Sigmoid colon (tissue), 7 donors: ENCODE data around the gene CFAP410. TPM values are rescaled to one million over a fixed set of nuclear protein-coding genes. Genes with fewer than 3 reads are reported as not detected.

Experiments
- DNase-seq: peaks from one replicate; pipeline ENCODE4 v3.0.0-alpha.2; 2019
- H3K27ac ChIP-seq, 4 donors: fragments of 200-600 bp; sonication (generic); one replicate each; pipeline ENCODE4 v1.5.1; 2016 to 2019; ENCODE audit warnings: mild to moderate bottlenecking in 1 of 4
- H3K27me3 ChIP-seq, 3 donors: fragments of 200-600 bp; sonication (generic); one replicate each; pipeline ENCODE4 v1.5.1; 2019; ENCODE audit warnings: mild to moderate bottlenecking in 1 of 3
- H3K36me3 ChIP-seq, 4 donors: fragments of 200-600 bp; sonication (generic); one replicate each; pipeline ENCODE4 v1.5.1; 2016 to 2019
- H3K4me1 ChIP-seq, 4 donors: fragments of 200-600 bp; sonication (generic); one replicate each; pipeline ENCODE4 v1.5.1; 2017 to 2019
- H3K4me3 ChIP-seq, 4 donors: fragments of 200-600 bp; sonication (generic); one replicate each; pipeline ENCODE4 v1.5.1; 2017 to 2019; ENCODE audit warnings: mild to moderate bottlenecking in 2 of 4, moderate library complexity in 1 of 4
- H3K9me3 ChIP-seq, 4 donors: fragments of 200-600 bp in 3 of 4; sonication (generic) in 3 of 4; one replicate each; pipeline versions ENCODE4 v1.5.1 to v1.6.1; 2013 to 2019
- CTCF ChIP-seq, 4 experiments: fragments of 450-650 bp in 3 of 4; fragments of 200-600 bp in 1 of 4; IDR thresholded peaks; one replicate each; pipeline ENCODE4 v1.5.1; 2016 to 2019; ENCODE audit warnings: antibody characterized with exemption in 4 of 4, mild to moderate bottlenecking in 3 of 4, moderate library complexity in 2 of 4
- EP300 ChIP-seq, 4 donors: sonication (generic); formaldehyde crosslinking; IDR thresholded peaks; one replicate each; pipeline ENCODE4 v1.6.1; 2017; ENCODE audit warnings: antibody characterized with exemption in 4 of 4
- POLR2A ChIP-seq, 2 donors: fragments of 450-650 bp; IDR thresholded peaks; one replicate each; pipeline ENCODE4 v1.6.1; 2016; ENCODE audit warnings: antibody characterized with exemption in 2 of 2, mild to moderate bottlenecking in 2 of 2, moderate library complexity in 2 of 2
- POLR2AphosphoS5 ChIP-seq, 4 donors: sonication (generic); formaldehyde crosslinking; IDR thresholded peaks; one replicate each; pipeline ENCODE4 v1.6.1; 2017; ENCODE audit warnings: antibody characterized with exemption in 4 of 4
- WGBS, 2 donors: extraction: QIAGEN DNeasy Blood & Tissue Kit; methylation state at CpG; one replicate each; pipeline ENCODE4 v1.1.7; 2013; 5-methylcytosine and 5-hydroxymethylcytosine counted together
- intact Hi-C: fragments of 100-400 bp; cut with DNase I; formaldehyde crosslinking; loops from one replicate; pipeline ENCODE4 v1.15.1; 2023
- polyA plus RNA-seq, 3 donors: library from polyadenylated mRNA; stranded (reverse); fragments of 200-250 nt; gene quantifications; one replicate each; pipeline ENCODE4 v1.2.3, GENCODE V29; 2013
- total RNA-seq, 4 donors: library from RNA; depleted of rRNA; stranded (reverse); fragments of >200 nt; gene quantifications; one replicate each; pipeline ENCODE4 v1.1.0, GENCODE V29; 2016
- donor health status: healthy with polysubstance abuse.
- donor health status: Bipolar disorder and iron deficiency.
- donor health status: healthy.

CFAP410 gene
- total and polyA plus RNA-seq, 7 donors, result 12.7 to 31.7 (median 28.2) TPM

DNA sequence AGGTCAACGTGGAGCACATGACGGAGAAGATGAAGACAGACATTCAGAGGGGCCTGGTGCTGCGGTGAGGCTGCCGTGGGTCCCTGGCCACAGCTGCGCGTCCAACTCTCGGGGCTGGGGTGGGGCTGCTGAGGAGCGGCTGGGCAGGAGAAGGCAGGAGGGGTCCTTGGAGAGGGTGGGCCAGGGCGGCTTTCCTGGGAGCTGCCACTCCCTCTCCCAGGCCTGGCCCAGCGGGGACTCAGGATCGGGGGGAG lies 14.4 kb downstream of the CFAP410 start:
- Histone ChIP-seq H3K27me3 (no peaks in the 10 kb centered on the region), H3K4me1 (no peaks in the 10 kb centered on the region), H3K36me3 (peaks cover 6 to 74% (median 18%) of the 10 kb centered on the region in 4 donors), H3K9me3 (no peaks in the 10 kb centered on the region), H3K4me3 (no peak overlapping the region), H3K27ac (no peak overlapping the region)
- WGBS, 2 donors, result 95 to 96% methylated on average over 11 of the region's 11 CpGs
- DNase-seq, result no peak
- TF ChIP-seq POLR2A (IDR thresholded peaks at IDR 0.05) (no peak), CTCF (IDR thresholded peaks at IDR 0.05) (no peak)
- intact Hi-C loops, result no loop called here

DNA sequence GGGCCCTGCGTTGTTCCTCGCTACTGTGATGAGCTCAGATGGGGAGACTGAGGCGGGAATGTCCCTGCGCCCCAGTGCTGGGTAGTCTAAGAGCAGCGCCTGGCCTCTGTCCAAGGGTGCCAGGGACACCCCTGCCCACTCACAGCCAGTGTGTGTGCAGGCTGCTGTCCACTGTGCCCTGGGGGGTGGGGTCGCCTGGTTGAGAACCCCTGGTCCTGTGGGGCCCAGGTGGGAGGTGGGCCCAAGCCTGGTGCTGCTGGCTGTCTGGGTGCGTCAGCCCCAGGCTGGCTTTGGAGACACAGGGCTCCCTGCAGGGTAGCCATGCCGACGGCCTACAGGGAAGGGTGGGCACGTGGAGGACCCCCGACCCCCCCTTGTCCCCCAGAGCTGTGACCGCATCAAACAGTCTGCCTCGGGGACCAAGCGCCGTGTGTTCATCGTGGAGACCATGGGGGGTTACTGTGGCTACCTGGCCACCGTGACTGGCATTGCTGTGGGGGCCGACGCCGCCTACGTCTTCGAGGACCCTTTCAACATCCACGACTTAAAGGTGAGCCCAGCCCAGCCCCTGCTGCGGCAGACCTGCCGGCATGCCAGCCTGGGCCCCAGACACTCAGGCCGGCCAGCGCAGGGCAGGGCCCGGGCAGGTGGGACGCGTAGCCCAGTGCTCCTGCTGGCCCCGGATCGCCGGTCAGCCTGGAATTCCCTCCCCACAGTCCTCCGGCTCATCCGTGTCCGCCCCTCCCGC lies 14.9 kb downstream of the CFAP410 start:
- WGBS, 2 donors, result 94 to 96% methylated on average over 37 of the region's 37 CpGs
- TF ChIP-seq POLR2AphosphoS5 (IDR thresholded peaks at IDR 0.05) (no peak), POLR2A (IDR thresholded peaks at IDR 0.05) (no peak), EP300 (IDR thresholded peaks at IDR 0.05) (no peak), CTCF (IDR thresholded peaks at IDR 0.05) (no peak)
- no peak overlapping the region for H3K4me3 ChIP-seq
- peaks cover 6 to 77% (median 20%) of the 10 kb centered on the region in 4 donors for H3K36me3 ChIP-seq
- no peak overlapping the region for H3K27ac ChIP-seq
- intact Hi-C loops, result no loop called here
- no peaks in the 10 kb centered on the region for H3K27me3 ChIP-seq
- H3K4me1 ChIP-seq, result no peaks in the 10 kb centered on the region
- no peak for DNase-seq
- H3K9me3 ChIP-seq, result no peaks in the 10 kb centered on the region

DNA sequence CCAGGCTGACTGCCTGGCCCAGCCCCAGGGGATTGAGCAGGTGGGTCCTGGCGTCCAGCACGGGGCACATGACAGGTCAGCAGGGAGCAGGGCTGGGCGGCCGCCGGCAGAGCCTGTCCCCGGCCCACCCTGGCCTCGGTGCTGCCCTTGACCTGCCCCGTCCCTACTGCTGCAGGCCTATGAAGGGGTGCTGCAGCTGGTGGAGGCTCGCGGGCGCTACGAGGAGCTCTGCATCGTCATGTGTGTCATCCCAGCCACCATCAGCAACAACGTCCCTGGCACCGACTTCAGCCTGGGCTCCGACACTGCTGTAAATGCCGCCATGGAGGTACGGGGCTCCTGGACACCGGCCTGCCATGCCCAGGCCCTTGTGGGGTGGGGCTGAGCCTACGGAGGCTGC lies 15.6 kb downstream of the CFAP410 start:
- no peak for DNase-seq
- Histone ChIP-seq H3K9me3 (no peaks in the 10 kb centered on the region), H3K4me3 (no peak overlapping the region), H3K4me1 (no peaks in the 10 kb centered on the region), H3K27me3 (no peaks in the 10 kb centered on the region), H3K27ac (no peak overlapping the region), H3K36me3 (peaks cover 6 to 84% (median 22%) of the 10 kb centered on the region in 4 donors)
- 86 to 88% methylated on average over 20 of the region's 20 CpGs for WGBS, 2 donors
- no peak for TF ChIP-seq POLR2AphosphoS5 (IDR thresholded peaks at IDR 0.05)
- TF ChIP-seq CTCF (IDR thresholded peaks at IDR 0.05), result no peak
- TF ChIP-seq EP300 (IDR thresholded peaks at IDR 0.05), result no peak
- TF ChIP-seq POLR2A (IDR thresholded peaks at IDR 0.05), result no peak
- intact Hi-C loops, result no loop called here

DNA sequence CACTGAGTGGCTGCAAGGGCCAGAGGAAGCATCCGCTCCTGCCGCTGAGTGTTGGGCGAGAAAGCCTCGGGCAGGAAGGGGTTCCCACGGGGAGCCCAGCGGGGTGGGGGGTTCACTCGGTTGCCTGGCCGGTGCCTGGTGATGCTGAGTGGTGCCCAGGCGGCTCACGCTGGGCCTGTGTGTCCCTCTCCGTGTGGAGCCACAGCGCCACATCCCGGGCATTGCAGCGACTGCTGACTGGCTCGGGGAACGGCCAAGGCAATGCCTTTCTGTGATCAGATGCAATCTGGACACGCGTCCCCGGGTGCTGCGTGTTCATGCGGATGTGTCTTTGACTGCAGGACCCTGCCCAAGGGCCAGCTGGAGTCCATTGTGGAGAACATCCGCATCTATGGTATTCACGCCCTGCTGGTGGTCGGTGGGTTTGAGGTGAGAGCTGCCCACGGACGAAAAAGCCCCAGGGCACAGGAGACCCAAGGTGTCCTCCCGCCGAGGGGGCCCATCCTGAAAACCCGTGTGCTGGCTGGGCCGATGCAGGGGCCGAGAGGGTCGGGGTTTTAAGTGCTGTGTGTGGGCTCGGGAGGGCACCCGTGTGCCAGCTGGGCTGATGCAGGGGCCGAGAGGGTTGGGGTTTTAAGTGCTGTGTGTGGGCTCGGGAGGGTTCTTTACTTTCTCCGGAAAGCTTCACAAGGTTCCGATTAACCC lies 16.4 kb downstream of the CFAP410 start:
- Histone ChIP-seq H3K9me3 (no peaks in the 10 kb centered on the region), H3K27ac (no peak overlapping the region), H3K36me3 (peaks cover 6 to 90% (median 26%) of the 10 kb centered on the region in 4 donors), H3K4me1 (no peaks in the 10 kb centered on the region), H3K27me3 (no peaks in the 10 kb centered on the region), H3K4me3 (no peak overlapping the region)
- intact Hi-C loops, result no loop called here
- 94% methylated on average over 38 of the region's 38 CpGs for WGBS, 2 donors
- DNase-seq, result no peak
- no peak for TF ChIP-seq POLR2A (IDR thresholded peaks at IDR 0.05)
- TF ChIP-seq POLR2AphosphoS5 (IDR thresholded peaks at IDR 0.05), result no peak
- no peak for TF ChIP-seq EP300 (IDR thresholded peaks at IDR 0.05)
- TF ChIP-seq CTCF (IDR thresholded peaks at IDR 0.05), result no peak
